HepG2 (cell line): ENCODE results near the gene LZTS2. TPM values are rescaled to one million over a fixed set of nuclear protein-coding genes. Genes with fewer than 3 reads are reported as not detected.

ENCODE experiments used
- ARHGAP35 ChIP-seq: sonication (generic); formaldehyde crosslinking; IDR thresholded peaks from 2 replicates; pipeline ENCODE4 v1.9.0; 2022; ENCODE audit warnings: mild to moderate bottlenecking, inconsistent platforms, moderate library complexity, missing genetic modification reagents, borderline replicate concordance
- FOXK1 ChIP-seq: sonication (generic); formaldehyde crosslinking; IDR thresholded peaks from 2 replicates; pipeline ENCODE4 v1.4.0; 2020; ENCODE audit warnings: low read depth, missing genetic modification reagents, borderline replicate concordance
- HNF4A ChIP-seq: sonication (generic); formaldehyde crosslinking; IDR thresholded peaks from 2 replicates; pipeline ENCODE4 v1.4.0; 2020; ENCODE audit warnings: missing genetic modification reagents
- HNRNPUL1 ChIP-seq: fragments of 200-400 bp; formaldehyde crosslinking; IDR thresholded peaks from 2 replicates; pipeline ENCODE4 v1.6.1; 2017; ENCODE audit warnings: low read depth, mild to moderate bottlenecking, low read length, moderate library complexity
- HOXA5 ChIP-seq: sonication (generic); formaldehyde crosslinking; IDR thresholded peaks from 2 replicates; pipeline ENCODE4 v1.4.0; 2020; ENCODE audit warnings: missing genetic modification reagents
- MAFK ChIP-seq, 2 experiments: IDR thresholded peaks in 1 of 2; conservative IDR thresholded peaks in 1 of 2; 2 replicates each; pipeline ENCODE4 v1.6.1; 2011; ENCODE audit warnings: improper control_type of control experiment in 2 of 2, low read length in 2 of 2
- MED1 ChIP-seq: sonication (generic); formaldehyde crosslinking; IDR thresholded peaks from 2 replicates; pipeline ENCODE4 v1.4.0; 2020; ENCODE audit warnings: missing genetic modification reagents
- MIER2 ChIP-seq: IDR thresholded peaks from 2 replicates; pipeline ENCODE4 v1.6.1; 2016; ENCODE audit warnings: missing biosample characterization, missing genetic modification reagents
- MIER3 ChIP-seq: IDR thresholded peaks from 2 replicates; pipeline ENCODE4 v1.6.1; 2016; ENCODE audit warnings: missing compliant biosample characterization, borderline replicate concordance
- MTERF4 ChIP-seq: sonication (generic); formaldehyde crosslinking; IDR thresholded peaks from 2 replicates; pipeline ENCODE4 v1.8.0; 2023; ENCODE audit warnings: mild to moderate bottlenecking, missing genetic modification reagents
- NR3C1 ChIP-seq: sonication (generic); formaldehyde crosslinking; IDR thresholded peaks from 2 replicates; pipeline ENCODE4 v1.4.0; 2020; ENCODE audit warnings: missing genetic modification reagents
- REST ChIP-seq, 2 experiments: IDR thresholded peaks; 2 replicates each; pipeline ENCODE4 v1.6.1; 2011 to 2012; ENCODE audit warnings: low read length in 2 of 2, borderline replicate concordance in 1 of 2, low read depth in 1 of 2, mild to moderate bottlenecking in 1 of 2, moderate library complexity in 1 of 2
- U2AF1 ChIP-seq: fragments of 200-400 bp; formaldehyde crosslinking; optimal IDR thresholded peaks from 2 replicates; pipeline ENCODE3; 2017; ENCODE audit warnings: mild to moderate bottlenecking, low read depth, low read length
- ZFP37 ChIP-seq: sonication (generic); formaldehyde crosslinking; IDR thresholded peaks from 2 replicates; pipeline ENCODE4 v1.4.0; 2020; ENCODE audit warnings: missing genetic modification reagents, borderline replicate concordance
- ZFYVE20 ChIP-seq: sonication (generic); formaldehyde crosslinking; IDR thresholded peaks from 2 replicates; pipeline ENCODE4 v1.8.0; 2023; ENCODE audit warnings: low read depth, mild to moderate bottlenecking, moderate library complexity, missing genetic modification reagents, borderline replicate concordance
- ZNF451 ChIP-seq: sonication (generic); formaldehyde crosslinking; IDR thresholded peaks from 2 replicates; pipeline ENCODE4 v1.5.0; 2020; ENCODE audit warnings: mild to moderate bottlenecking, missing genetic modification reagents
- ZNF460 ChIP-seq: sonication (generic); formaldehyde crosslinking; IDR thresholded peaks from 2 replicates; pipeline ENCODE4 v1.5.1; 2020; ENCODE audit warnings: missing genetic modification reagents, mild to moderate bottlenecking, borderline replicate concordance
- ZNF543 ChIP-seq: sonication (generic); formaldehyde crosslinking; IDR thresholded peaks from 2 replicates; pipeline ENCODE4 v1.4.0; 2020; ENCODE audit warnings: mild to moderate bottlenecking, missing genetic modification reagents
- ZNF660 ChIP-seq: sonication (generic); formaldehyde crosslinking; IDR thresholded peaks from 2 replicates; pipeline ENCODE4 v1.5.1; 2020; ENCODE audit warnings: mild to moderate bottlenecking, low read depth, missing genetic modification reagents, borderline replicate concordance
- ZNF790 ChIP-seq: sonication (generic); formaldehyde crosslinking; IDR thresholded peaks from 2 replicates; pipeline ENCODE4 v1.8.0; 2022; ENCODE audit warnings: missing genetic modification reagents, mild to moderate bottlenecking, borderline replicate concordance
- ZSCAN22 ChIP-seq: sonication (generic); formaldehyde crosslinking; IDR thresholded peaks from 2 replicates; pipeline ENCODE4 v1.4.0; 2020; ENCODE audit warnings: mild to moderate bottlenecking, missing genetic modification reagents
- ZSCAN31 ChIP-seq: sonication (generic); formaldehyde crosslinking; IDR thresholded peaks from 2 replicates; pipeline ENCODE4 v1.5.0; 2020; ENCODE audit warnings: low read depth, mild to moderate bottlenecking, missing genetic modification reagents
- polyA plus RNA-seq, 8 experiments: library from polyadenylated mRNA; depleted of rRNA in 3 of 8; stranded (reverse) in 7 of 8; unstranded in 1 of 8; fragments of >200 nt; fragmentation: Illumina TruSeq in 4 of 8; extraction: Trizol in 4 of 8; gene quantifications; 2 replicates each; pipeline versions ENCODE4 v1.2.1 to v1.2.3, GENCODE V29; 2011 to 2016; ENCODE audit warnings: low read depth in 4 of 8, missing spikeins in 1 of 8, mixed read lengths in 1 of 8; ENCODE audit not compliant: insufficient read depth in 1 of 8
- total RNA-seq, 5 experiments: library from RNA; depleted of rRNA; stranded (reverse); fragments of >200 nt; fragmentation: Illumina TruSeq; extraction: Trizol; gene quantifications; 2 replicates each; pipeline ENCODE4 v1.2.3, GENCODE V29; 2016; ENCODE audit warnings: low read depth in 1 of 5

LZTS2 gene
- total and polyA plus RNA-seq, 2 of the 13 experiments (the other 11 are each of a cell fraction or from before 2014, with no cell fraction given): 43.6 to 65.6 TPM

- TF ChIP-seq HOXA5 (CRISPR knock-in tag): no peak
- 0 out of 2 replicates have a peak, but pooled peaks have one; percentile 53 for TF ChIP-seq ZSCAN31
- 0 out of 2 replicates have a peak, but pooled peaks have one; percentile 66 for TF ChIP-seq ZNF543 (CRISPR knock-in tag)
- 0 out of 2 replicates have a peak, but pooled peaks have one; percentile 58 for TF ChIP-seq HNRNPUL1
- no peak for TF ChIP-seq MTERF4 (CRISPR knock-in tag)
- no peak for TF ChIP-seq ZNF460
- TF ChIP-seq REST (IDR thresholded peaks at IDR 0.05; ENCODE audit: borderline replicate concordance in 1 of 2, low read depth in 1 of 2, low read length in 2 of 2): peak in 1 of 2 experiments; percentile 63; a peak in 1 of 4 replicates
- peak; percentile 70 for TF ChIP-seq MIER2 (CRISPR knock-in tag)
- peak; percentile 92 for TF ChIP-seq HNF4A
- TF ChIP-seq NR3C1 (CRISPR knock-in tag): no peak
- TF ChIP-seq MIER3 (CRISPR knock-in tag): peak; percentile 95
- TF ChIP-seq ZSCAN22: no peak; the same call in 1 of the 2 replicates
- 0 out of 2 replicates have a peak, but pooled peaks have one; percentile 10 for TF ChIP-seq ZFYVE20
- TF ChIP-seq ZNF790 (CRISPR knock-in tag): no peak
- TF ChIP-seq ARHGAP35 (CRISPR knock-in tag): no peak; the same call in 1 of the 2 replicates
- no peak for TF ChIP-seq MAFK (conservative IDR thresholded peaks at IDR 0.05 in 1 of 2, IDR thresholded peaks at IDR 0.05 in 1 of 2; ENCODE audit: low read length in 2 of 2)
- no peak for TF ChIP-seq ZNF660 (CRISPR knock-in tag)
- peak; percentile 43; the same call in 1 of the 2 replicates for TF ChIP-seq ZNF451 (CRISPR knock-in tag)
- TF ChIP-seq ZFP37: no peak
- peak; percentile 94; the same call in 1 of the 2 replicates for TF ChIP-seq FOXK1 (CRISPR knock-in tag)
- peak; percentile 96 for TF ChIP-seq MED1
- no peak for TF ChIP-seq U2AF1
Observed at GRCh38 chr10:100970914-100971811, 28.4 kb upstream of the LZTS2 start (continued).
